Type B pancreatic cell (in vitro differentiated cells): ENCODE results near the gene PANK4. TPM values are rescaled to one million over a fixed set of nuclear protein-coding genes. Genes with fewer than 3 reads are reported as not detected.

Experiments
- DNase-seq: peaks from one replicate; pipeline ENCODE4 v3.0.0; 2021; ENCODE audit warnings: mixed read lengths; ENCODE audit not compliant: unreplicated experiment; ENCODE audit errors: extremely low spot score
- H3K27ac Mint-ChIP-seq: 2 replicates; pipeline ENCODE4 v1.8.0; 2021; ENCODE audit warnings: mild to moderate bottlenecking, mixed read lengths
- H3K27me3 Mint-ChIP-seq: 2 replicates; pipeline ENCODE4 v1.8.0; 2021; ENCODE audit warnings: mixed read lengths
- H3K36me3 Mint-ChIP-seq: 2 replicates; pipeline ENCODE4 v1.8.0; 2021; ENCODE audit warnings: mixed read lengths
- H3K4me1 Mint-ChIP-seq: one replicate; pipeline ENCODE4 v1.8.0; 2021; ENCODE audit warnings: mixed read lengths; ENCODE audit not compliant: unreplicated experiment
- H3K4me3 Mint-ChIP-seq: 2 replicates; pipeline ENCODE4 v1.8.0; 2021; ENCODE audit warnings: mild to moderate bottlenecking, mixed read lengths
- H3K9me3 Mint-ChIP-seq: 2 replicates; pipeline ENCODE4 v1.8.0; 2021; ENCODE audit warnings: mixed read lengths
- CTCF ChIP-seq: fragments of 200-600 bp; sonication (generic); conservative IDR thresholded peaks from 2 replicates; pipeline ENCODE4 v1.5.0; 2021; ENCODE audit warnings: antibody characterized with exemption, mild to moderate bottlenecking
- total RNA-seq: library from RNA; stranded (reverse); gene quantifications from 2 replicates; pipeline ENCODE4 v1.2.1, GENCODE V29; 2021; ENCODE audit warnings: low replicate concordance

Gene PANK4
- total RNA-seq, 1 donor from 2014 or later: 49.1 TPM

- Mint-ChIP-seq H3K27ac (no peak overlapping the region), H3K9me3 (no peaks in the 10 kb centered on the region), H3K27me3 (peaks cover 6% of the 10 kb centered on the region), H3K4me3 (no peak overlapping the region), H3K36me3 (no peaks in the 10 kb centered on the region), H3K4me1 (no peaks in the 10 kb centered on the region)
- TF ChIP-seq CTCF: no peak
- no peak for DNase-seq
These were observed 53.2 kb downstream of the PANK4 start for GRCh38 chr1:2473198-2473597.

GRCh38 chr1:2472561-2473177 is 53.7 kb downstream of the PANK4 start:
- Mint-ChIP-seq H3K27ac (no peak overlapping the region), H3K27me3 (peaks cover 8% of the 10 kb centered on the region), H3K9me3 (no peaks in the 10 kb centered on the region), H3K4me1 (no peaks in the 10 kb centered on the region), H3K36me3 (no peaks in the 10 kb centered on the region), H3K4me3 (no peak overlapping the region)
- no peak for DNase-seq
- TF ChIP-seq CTCF: no peak

- Mint-ChIP-seq H3K36me3 (no peaks in the 10 kb centered on the region), H3K27ac (no peak overlapping the region)
- DNase-seq: no peak
These were observed 54.3 kb downstream of the PANK4 start for GRCh38 chr1:2472109-2472508.

DNA sequence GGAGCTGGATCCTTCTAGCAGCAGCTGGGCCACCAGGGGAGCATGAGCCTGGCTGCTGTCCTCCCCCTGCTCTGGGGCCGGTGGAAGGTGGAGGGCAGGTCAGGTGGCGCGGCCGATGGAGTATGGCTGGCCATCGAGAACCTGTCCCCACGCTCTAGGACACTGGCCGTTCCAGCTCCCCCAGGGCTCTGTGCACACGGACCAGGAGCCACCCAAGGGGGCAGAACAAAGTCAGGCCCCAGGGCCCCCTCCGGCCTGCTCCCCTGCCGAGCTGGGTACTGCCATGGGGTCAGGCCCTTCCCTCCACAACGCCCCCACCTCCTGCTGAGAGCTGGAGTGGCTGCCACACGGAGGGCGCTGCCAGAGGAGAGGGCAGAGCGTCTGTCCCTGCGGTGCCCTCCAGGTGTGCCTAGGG is 54.8 kb downstream of the PANK4 start:
- Mint-ChIP-seq H3K9me3 (no peaks in the 10 kb centered on the region), H3K4me3 (no peak overlapping the region), H3K27ac (no peak overlapping the region), H3K4me1 (no peaks in the 10 kb centered on the region), H3K27me3 (peaks cover 8% of the 10 kb centered on the region), H3K36me3 (no peaks in the 10 kb centered on the region)
- TF ChIP-seq CTCF: no peak
- no peak for DNase-seq

More at GRCh38 chr1:2472109-2472508, 54.3 kb downstream of the PANK4 start:
- no peak for TF ChIP-seq CTCF
- no peak overlapping the region for H3K4me3 Mint-ChIP-seq
- H3K9me3 Mint-ChIP-seq: no peaks in the 10 kb centered on the region
- no peaks in the 10 kb centered on the region for H3K4me1 Mint-ChIP-seq
- H3K27me3 Mint-ChIP-seq: peaks cover 8% of the 10 kb centered on the region

DNA sequence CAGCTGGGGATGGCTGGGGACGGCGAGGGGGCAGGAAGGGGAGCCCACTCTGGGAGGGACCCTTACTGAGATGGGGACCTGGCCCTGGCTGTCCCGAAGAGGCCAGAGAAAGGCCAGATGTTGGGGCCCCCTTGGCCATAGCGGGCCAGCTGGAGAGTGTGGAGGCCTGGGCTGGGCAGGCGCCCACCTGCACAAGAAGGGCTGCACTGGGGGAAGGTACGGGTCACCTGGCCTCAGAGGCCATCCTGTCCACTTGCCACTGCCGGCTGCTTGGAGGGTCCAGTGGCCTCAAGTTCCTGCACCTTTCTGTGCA is 55.3 kb downstream of the PANK4 start:
- TF ChIP-seq CTCF: no peak
- Mint-ChIP-seq H3K4me1 (no peaks in the 10 kb centered on the region), H3K9me3 (no peaks in the 10 kb centered on the region), H3K27ac (no peak overlapping the region), H3K27me3 (peaks cover 8% of the 10 kb centered on the region), H3K4me3 (no peak overlapping the region), H3K36me3 (no peaks in the 10 kb centered on the region)
- no peak for DNase-seq
